ENCODE results near the gene GM2A.

GM2A gene

DNA sequence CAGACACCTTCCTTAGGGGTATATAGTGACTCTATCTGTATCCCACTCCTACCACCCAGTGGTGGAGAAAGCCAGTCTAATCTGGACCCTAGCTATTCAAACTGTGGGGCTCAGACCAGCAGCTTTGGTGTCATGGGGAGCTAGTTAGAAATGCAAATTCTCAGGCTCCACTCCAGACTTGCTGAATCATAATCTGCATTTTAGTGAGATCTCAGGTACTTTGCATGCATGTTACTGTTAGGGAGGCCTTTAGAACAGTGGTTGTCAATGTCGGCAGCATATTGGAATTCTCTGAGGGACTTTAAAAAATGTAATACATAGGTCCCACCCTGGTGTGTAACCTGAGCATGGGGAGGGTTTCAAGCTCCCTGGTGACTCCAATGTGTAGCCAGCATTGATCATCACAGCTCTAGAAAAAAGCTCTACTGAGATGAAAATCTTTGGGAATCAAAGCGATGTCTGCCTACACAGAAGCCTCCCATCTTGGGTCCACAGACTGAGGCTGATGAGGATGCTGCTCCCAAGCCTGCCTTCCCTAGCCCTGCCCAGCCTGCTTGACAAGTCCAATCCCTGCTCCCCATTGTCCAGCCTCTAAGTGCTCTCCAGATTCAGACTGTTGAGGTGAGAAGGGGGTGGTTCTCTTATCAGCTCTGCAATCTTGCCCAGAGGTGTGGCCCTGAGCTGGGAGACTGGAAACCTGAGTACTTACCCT lies 11.9 kb upstream of the GM2A start:
- no peaks in the 10 kb centered on the region for H3K27me3 ChIP-seq (ENCODE audit: low read depth, low read length)
- H3K9me3 ChIP-seq (ENCODE audit: control insufficient read depth in 1 of 2, low read length in 2 of 2): no peaks in the 10 kb centered on the region
- H3K4me3 ChIP-seq (ENCODE audit: low read depth in 1 of 2, low read length in 2 of 2): no peak overlapping the region
- H3K27ac ChIP-seq (ENCODE audit: low read length): no peak overlapping the region
- no peaks in the 10 kb centered on the region for H3K36me3 ChIP-seq (ENCODE audit: control insufficient read depth in 1 of 2, insufficient read depth in 2 of 2, low read length in 2 of 2)
- H3K4me1 ChIP-seq (ENCODE audit: control insufficient read depth in 1 of 2, insufficient read depth in 2 of 2, low read length in 2 of 2): peaks cover 0 to 11% of the 10 kb centered on the region in 2 donors

- H3K4me1 ChIP-seq (ENCODE audit: control insufficient read depth in 1 of 2, insufficient read depth in 2 of 2, low read length in 2 of 2): peaks cover 0 to 8% of the 10 kb centered on the region in 2 donors
- H3K27ac ChIP-seq (ENCODE audit: low read length): no peak overlapping the region
- no peak overlapping the region for H3K4me3 ChIP-seq (ENCODE audit: low read depth in 1 of 2, low read length in 2 of 2)
- H3K9me3 ChIP-seq (ENCODE audit: control insufficient read depth in 1 of 2, low read length in 2 of 2): no peaks in the 10 kb centered on the region
- no peaks in the 10 kb centered on the region for H3K27me3 ChIP-seq (ENCODE audit: low read depth, low read length)
- no peaks in the 10 kb centered on the region for H3K36me3 ChIP-seq (ENCODE audit: control insufficient read depth in 1 of 2, insufficient read depth in 2 of 2, low read length in 2 of 2)
Observed at GRCh38 chr5:151243127-151243526, 9.9 kb upstream of the GM2A start.

DNA sequence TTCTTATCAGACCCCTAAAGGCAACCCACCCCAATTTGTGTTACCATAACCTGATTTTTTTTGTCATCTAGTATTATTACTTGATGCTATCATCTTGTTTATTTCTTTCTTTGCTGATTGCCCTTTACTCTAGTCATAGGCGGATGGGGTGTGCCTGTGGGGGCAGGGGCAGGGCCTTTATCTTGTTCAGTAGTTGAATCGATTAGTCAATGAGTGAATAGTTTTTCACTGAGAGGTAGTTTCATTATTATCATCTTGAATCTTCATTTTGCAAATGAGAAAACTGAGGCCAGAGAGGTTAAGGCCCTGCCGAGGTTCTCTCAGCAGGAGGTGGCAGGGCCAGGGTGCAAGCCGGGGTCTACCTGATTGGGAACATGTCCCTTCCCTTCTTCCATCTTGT lies 9.4 kb upstream of the GM2A start:
- H3K4me3 ChIP-seq (ENCODE audit: low read depth in 1 of 2, low read length in 2 of 2): no peak overlapping the region
- H3K36me3 ChIP-seq (ENCODE audit: control insufficient read depth in 1 of 2, insufficient read depth in 2 of 2, low read length in 2 of 2): no peaks in the 10 kb centered on the region
- H3K4me1 ChIP-seq (ENCODE audit: control insufficient read depth in 1 of 2, insufficient read depth in 2 of 2, low read length in 2 of 2): peaks cover 0 to 6% of the 10 kb centered on the region in 2 donors
- H3K9me3 ChIP-seq (ENCODE audit: control insufficient read depth in 1 of 2, low read length in 2 of 2): no peaks in the 10 kb centered on the region
- H3K27ac ChIP-seq (ENCODE audit: low read length): no peak overlapping the region
- no peaks in the 10 kb centered on the region for H3K27me3 ChIP-seq (ENCODE audit: low read depth, low read length)

- Histone ChIP-seq H3K4me1 (ENCODE audit: control insufficient read depth in 1 of 2, insufficient read depth in 2 of 2, low read length in 2 of 2) (peaks cover 0 to 5% of the 10 kb centered on the region in 2 donors), H3K36me3 (ENCODE audit: control insufficient read depth in 1 of 2, insufficient read depth in 2 of 2, low read length in 2 of 2) (no peaks in the 10 kb centered on the region), H3K27me3 (ENCODE audit: low read depth, low read length) (no peaks in the 10 kb centered on the region), H3K4me3 (ENCODE audit: low read depth in 1 of 2, low read length in 2 of 2) (no peak overlapping the region), H3K9me3 (ENCODE audit: control insufficient read depth in 1 of 2, low read length in 2 of 2) (no peaks in the 10 kb centered on the region), H3K27ac (ENCODE audit: low read length) (no peak overlapping the region)
Observed at GRCh38 chr5:151244206-151244605, 8.8 kb upstream of the GM2A start.

GRCh38 chr5:151245680-151246219 lies 7.2 kb upstream of the GM2A start:
- Histone ChIP-seq H3K9me3 (ENCODE audit: control insufficient read depth in 1 of 2, low read length in 2 of 2) (no peaks in the 10 kb centered on the region), H3K36me3 (ENCODE audit: control insufficient read depth in 1 of 2, insufficient read depth in 2 of 2, low read length in 2 of 2) (no peaks in the 10 kb centered on the region), H3K4me1 (ENCODE audit: control insufficient read depth in 1 of 2, insufficient read depth in 2 of 2, low read length in 2 of 2) (no peaks in the 10 kb centered on the region), H3K27me3 (ENCODE audit: low read depth, low read length) (no peaks in the 10 kb centered on the region), H3K27ac (ENCODE audit: low read length) (no peak overlapping the region), H3K4me3 (ENCODE audit: low read depth in 1 of 2, low read length in 2 of 2) (no peak overlapping the region)

DNA sequence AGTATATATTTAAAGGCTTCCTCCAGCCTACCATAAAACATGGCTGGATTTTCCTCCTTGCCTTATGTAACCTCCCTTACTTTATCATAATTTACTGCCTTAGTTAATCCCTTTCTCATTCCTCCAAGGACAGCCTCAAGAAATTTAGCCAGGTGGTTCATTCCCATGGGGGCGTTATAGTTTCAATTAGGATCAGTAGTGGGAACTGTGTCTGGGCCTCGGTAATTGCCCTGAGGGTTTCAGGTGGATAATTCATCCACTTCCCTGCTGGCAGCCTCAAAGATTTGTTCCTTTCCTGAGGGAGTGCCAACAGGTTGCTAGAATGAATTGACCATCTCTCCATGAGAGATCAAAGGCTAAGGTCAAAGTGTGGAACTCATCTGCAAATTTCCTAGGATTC lies 4.3 kb upstream of the GM2A start:
- Histone ChIP-seq H3K27me3 (ENCODE audit: low read depth, low read length) (no peaks in the 10 kb centered on the region), H3K4me1 (ENCODE audit: control insufficient read depth in 1 of 2, insufficient read depth in 2 of 2, low read length in 2 of 2) (peaks cover 3 to 9% of the 10 kb centered on the region in 2 donors), H3K9me3 (ENCODE audit: control insufficient read depth in 1 of 2, low read length in 2 of 2) (no peaks in the 10 kb centered on the region), H3K4me3 (ENCODE audit: low read depth in 1 of 2, low read length in 2 of 2) (no peak overlapping the region), H3K27ac (ENCODE audit: low read length) (no peak overlapping the region), H3K36me3 (ENCODE audit: control insufficient read depth in 1 of 2, insufficient read depth in 2 of 2, low read length in 2 of 2) (no peaks in the 10 kb centered on the region)

DNA sequence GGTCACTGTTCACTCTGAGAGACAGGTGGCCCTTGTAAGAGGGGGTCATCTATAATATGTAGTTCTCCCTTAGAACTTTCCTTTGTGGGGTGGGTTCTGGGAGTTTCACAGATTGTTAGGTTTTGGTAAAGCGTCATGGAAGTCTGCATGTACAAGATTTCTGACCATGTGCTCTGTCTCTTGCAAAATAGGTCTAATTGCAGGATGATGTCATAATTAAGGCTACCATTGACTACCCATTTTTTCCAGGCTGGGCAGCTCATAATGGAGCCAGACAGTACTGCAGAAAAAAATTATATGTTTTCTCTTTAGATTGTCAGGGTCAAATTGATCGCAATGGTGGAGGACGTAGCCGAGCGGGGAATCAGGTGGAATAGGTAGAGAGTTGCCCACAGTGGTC lies 3.7 kb upstream of the GM2A start:
- peaks cover 6 to 15% of the 10 kb centered on the region in 2 donors for H3K4me1 ChIP-seq (ENCODE audit: control insufficient read depth in 1 of 2, insufficient read depth in 2 of 2, low read length in 2 of 2)

GRCh38 chr5:151250346-151251000 lies 2.5 kb upstream of the GM2A start:
- H3K9me3 ChIP-seq (ENCODE audit: control insufficient read depth in 1 of 2, low read length in 2 of 2): no peaks in the 10 kb centered on the region
- H3K27ac ChIP-seq (ENCODE audit: low read length): no peak overlapping the region
- peaks cover 6 to 19% of the 10 kb centered on the region in 2 donors for H3K4me1 ChIP-seq (ENCODE audit: control insufficient read depth in 1 of 2, insufficient read depth in 2 of 2, low read length in 2 of 2)
- no peaks in the 10 kb centered on the region for H3K27me3 ChIP-seq (ENCODE audit: low read depth, low read length)
- no peak overlapping the region for H3K4me3 ChIP-seq (ENCODE audit: low read depth in 1 of 2, low read length in 2 of 2)
- H3K36me3 ChIP-seq (ENCODE audit: control insufficient read depth in 1 of 2, insufficient read depth in 2 of 2, low read length in 2 of 2): no peaks in the 10 kb centered on the region

More for the DNA sequence above, 3.7 kb upstream of the GM2A start:
- no peaks in the 10 kb centered on the region for H3K9me3 ChIP-seq (ENCODE audit: control insufficient read depth in 1 of 2, low read length in 2 of 2)
- no peak overlapping the region for H3K27ac ChIP-seq (ENCODE audit: low read length)
- H3K27me3 ChIP-seq (ENCODE audit: low read depth, low read length): no peaks in the 10 kb centered on the region
- no peaks in the 10 kb centered on the region for H3K36me3 ChIP-seq (ENCODE audit: control insufficient read depth in 1 of 2, insufficient read depth in 2 of 2, low read length in 2 of 2)
- H3K4me3 ChIP-seq (ENCODE audit: low read depth in 1 of 2, low read length in 2 of 2): no peak overlapping the region

GRCh38 chr5:151251001-151251551 lies 1.9 kb upstream of the GM2A start:
- Histone ChIP-seq H3K4me1 (ENCODE audit: control insufficient read depth in 1 of 2, insufficient read depth in 2 of 2, low read length in 2 of 2) (peaks cover 6 to 19% of the 10 kb centered on the region in 2 donors), H3K9me3 (ENCODE audit: control insufficient read depth in 1 of 2, low read length in 2 of 2) (no peaks in the 10 kb centered on the region), H3K36me3 (ENCODE audit: control insufficient read depth in 1 of 2, insufficient read depth in 2 of 2, low read length in 2 of 2) (no peaks in the 10 kb centered on the region), H3K27me3 (ENCODE audit: low read depth, low read length) (no peaks in the 10 kb centered on the region), H3K27ac (ENCODE audit: low read length) (no peak overlapping the region), H3K4me3 (ENCODE audit: low read depth in 1 of 2, low read length in 2 of 2) (no peak overlapping the region)

GRCh38 chr5:151251621-151252020 lies 1.4 kb upstream of the GM2A start:
- Histone ChIP-seq H3K36me3 (ENCODE audit: control insufficient read depth in 1 of 2, insufficient read depth in 2 of 2, low read length in 2 of 2) (no peaks in the 10 kb centered on the region), H3K4me3 (ENCODE audit: low read depth in 1 of 2, low read length in 2 of 2) (peak overlapping the region in 1 of 2 donors; percentile 63), H3K27me3 (ENCODE audit: low read depth, low read length) (no peaks in the 10 kb centered on the region), H3K4me1 (ENCODE audit: control insufficient read depth in 1 of 2, insufficient read depth in 2 of 2, low read length in 2 of 2) (peaks cover 6 to 19% of the 10 kb centered on the region in 2 donors), H3K9me3 (ENCODE audit: control insufficient read depth in 1 of 2, low read length in 2 of 2) (no peaks in the 10 kb centered on the region), H3K27ac (ENCODE audit: low read length) (no peak overlapping the region)

- no peaks in the 10 kb centered on the region for H3K27me3 ChIP-seq (ENCODE audit: low read depth, low read length)
- no peaks in the 10 kb centered on the region for H3K9me3 ChIP-seq (ENCODE audit: control insufficient read depth in 1 of 2, low read length in 2 of 2)
- H3K36me3 ChIP-seq (ENCODE audit: control insufficient read depth in 1 of 2, insufficient read depth in 2 of 2, low read length in 2 of 2): no peaks in the 10 kb centered on the region
- H3K4me1 ChIP-seq (ENCODE audit: control insufficient read depth in 1 of 2, insufficient read depth in 2 of 2, low read length in 2 of 2): peaks cover 6 to 19% of the 10 kb centered on the region in 2 donors
- H3K4me3 ChIP-seq (ENCODE audit: low read depth in 1 of 2, low read length in 2 of 2): peak overlapping the region; percentile 70 to 81
- peak overlapping the region; percentile 70 for H3K27ac ChIP-seq (ENCODE audit: low read length)
Observed at GRCh38 chr5:151253605-151253950, 593 bp downstream of the GM2A start.

Data from muscle layer of duodenum (tissue), 2 donors.